HEK293 (cell line): Measurements from ENCODE around the gene TRAF2.

Source experiments
- CTCF ChIA-PET: fragments of 350-600 bp; formaldehyde crosslinking; extraction: SDS; loops from one replicate; lab custom pipeline; 2021; ENCODE audit warnings: antibody characterized with exemption; lab: Yijun Ruan, JAX
- POLR2A ChIA-PET: fragments of 300-600 bp; formaldehyde crosslinking; extraction: SDS; loops from one replicate; lab custom pipeline; 2020; ENCODE audit warnings: antibody characterized with exemption, inconsistent platforms; lab: Yijun Ruan, JAX
- H3K27ac ChIP-seq: fragments of 200-500 bp; sonication (Bioruptor generic); 2 replicates; pipeline ENCODE4 v1.5.1; 2014; ENCODE audit warnings: low read depth, low read length, control low read depth, inconsistent platforms; ENCODE audit errors: extremely low read depth
- H3K36me3 ChIP-seq, 2 experiments: fragments of 200-500 bp in 1 of 2; sonication (Bioruptor generic) in 1 of 2; 1 replicate in 1 of 2; 2 replicates in 1 of 2; pipeline ENCODE4 v1.5.1; 2014 to 2017; ENCODE audit warnings: inconsistent platforms in 2 of 2, low read length in 2 of 2; ENCODE audit not compliant: control insufficient read depth in 2 of 2, insufficient read depth in 1 of 2
- H3K4me1 ChIP-seq: fragments of 200-500 bp; sonication (Bioruptor generic); 2 replicates; pipeline ENCODE4 v1.5.1; 2014; ENCODE audit warnings: mild to moderate bottlenecking, low read length, inconsistent platforms; ENCODE audit not compliant: control insufficient read depth, insufficient read depth
- H3K4me3 ChIP-seq: 2 replicates; pipeline ENCODE4 v1.5.1; 2011; ENCODE audit warnings: low read depth, mild to moderate bottlenecking, control low read depth, low read length, moderate library complexity
- H3K9me3 ChIP-seq: fragments of 200-500 bp; sonication (Bioruptor generic); 2 replicates; pipeline ENCODE4 v1.5.1; 2014; ENCODE audit warnings: low read depth, low read length, inconsistent platforms; ENCODE audit not compliant: control insufficient read depth, insufficient read depth
- ELK4 ChIP-seq: IDR thresholded peaks from 2 replicates; pipeline ENCODE4 v1.6.1; 2011; ENCODE audit warnings: mild to moderate bottlenecking, low read depth, low read length, borderline replicate concordance
- HOXC10 ChIP-seq: sonication (generic); formaldehyde crosslinking; IDR thresholded peaks from 2 replicates; pipeline ENCODE4 v1.8.1; 2023; ENCODE audit warnings: mild to moderate bottlenecking, missing genetic modification reagents
- ZFP69B ChIP-seq: fragments of 450-650 bp; formaldehyde crosslinking; IDR thresholded peaks from 2 replicates; pipeline ENCODE4 v1.5.1; 2016; ENCODE audit warnings: missing biosample characterization, missing genetic modification characterization
- ZNF114 ChIP-seq: fragments of 450-650 bp; formaldehyde crosslinking; IDR thresholded peaks from 2 replicates; pipeline ENCODE4 v1.5.0; 2017; ENCODE audit warnings: missing biosample characterization, missing genetic modification characterization
- ZNF140 ChIP-seq: fragments of 450-650 bp; formaldehyde crosslinking; IDR thresholded peaks from 2 replicates; pipeline ENCODE4 v1.5.1; 2016; ENCODE audit warnings: missing biosample characterization, missing genetic modification characterization
- ZNF169 ChIP-seq: fragments of 450-650 bp; formaldehyde crosslinking; IDR thresholded peaks from 2 replicates; pipeline ENCODE4 v1.5.1; 2016; ENCODE audit warnings: missing biosample characterization, missing genetic modification characterization
- ZNF211 ChIP-seq: fragments of 450-650 bp; formaldehyde crosslinking; IDR thresholded peaks from 2 replicates; pipeline ENCODE4 v1.5.1; 2016; ENCODE audit warnings: low read depth, missing biosample characterization, missing genetic modification characterization
- ZNF571 ChIP-seq: fragments of 450-650 bp; formaldehyde crosslinking; IDR thresholded peaks from 2 replicates; pipeline ENCODE4 v1.5.0; 2017; ENCODE audit warnings: missing biosample characterization, missing genetic modification characterization
- ZNF660 ChIP-seq: fragments of 450-650 bp; IDR thresholded peaks from 2 replicates; pipeline ENCODE4 v1.5.1; 2018; ENCODE audit warnings: missing biosample characterization, mild to moderate bottlenecking, missing genetic modification characterization
- ZXDB ChIP-seq: fragments of 450-650 bp; formaldehyde crosslinking; IDR thresholded peaks from 2 replicates; pipeline ENCODE4 v1.5.1; 2016; ENCODE audit warnings: missing biosample characterization, missing genetic modification characterization

TRAF2 gene

GRCh38 chr9:136902259-136902821, 16.0 kb downstream of the TRAF2 start:
- no peak for TF ChIP-seq ELK4
- Histone ChIP-seq H3K27ac (0 out of 2 replicates have a peak overlapping the region, but pooled peaks have one; percentile 16), H3K4me3 (no peak overlapping the region), H3K4me1 (no peaks in the 10 kb centered on the region), H3K9me3 (no peaks in the 10 kb centered on the region), H3K36me3 (peaks cover 19 to 72% of the 10 kb centered on the region in 2 experiments; a peak in 2 of 3 replicates)
- POLR2A ChIA-PET = interaction anchor here (0.5 to 1.5 kb wide), 3 partner anchors 16 to 59 kb away, joined by 3 to 7 read pairs (median 5); partner anchors contain the start of gene TRAF2
- CTCF ChIA-PET = interaction anchor here (0.5 to 0.7 kb wide), 2 partner anchors 127 to 230 kb away, joined by 3 read pairs; no protein-coding TSS in a partner anchor

- Histone ChIP-seq H3K36me3 (peaks cover 19 to 79% of the 10 kb centered on the region in 2 experiments; a peak in 2 of 3 replicates), H3K9me3 (no peaks in the 10 kb centered on the region), H3K4me1 (no peaks in the 10 kb centered on the region), H3K27ac (no peak overlapping the region), H3K4me3 (no peak overlapping the region)
- TF ChIP-seq ZFP69B (tag by site-specific recombination) (no peak), ZNF571 (no peak)
- POLR2A ChIA-PET = interaction anchor here (0.6 to 1.5 kb wide), 4 partner anchors 17 to 176 kb away, joined by 3 to 5 read pairs (median 3); partner anchors contain the start of gene TRAF2
- CTCF ChIA-PET = no interaction called here
These were observed 16.8 kb downstream of the TRAF2 start for GRCh38 chr9:136903041-136903554.

GRCh38 chr9:136906266-136906665, 19.9 kb downstream of the TRAF2 start:
- ChIA-PET CTCF (interaction anchor here (1.0 kb wide), 1 partner anchor 20 kb away, joined by 3 read pairs; no protein-coding TSS in a partner anchor), POLR2A (no interaction called here)
- no peak for TF ChIP-seq ZNF140 (tag by site-specific recombination)
- TF ChIP-seq ZNF660 (tag by site-specific recombination) = no peak
- TF ChIP-seq ZNF114 (tag by site-specific recombination) = no peak
- TF ChIP-seq HOXC10 (CRISPR knock-in tag) = no peak
- TF ChIP-seq ZXDB (tag by site-specific recombination) = no peak
- H3K36me3 ChIP-seq = peaks cover 15 to 75% of the 10 kb centered on the region in 2 experiments; a peak in 2 of 3 replicates
- H3K9me3 ChIP-seq = no peaks in the 10 kb centered on the region
- H3K4me1 ChIP-seq = no peaks in the 10 kb centered on the region
- no peak overlapping the region for H3K27ac ChIP-seq
- H3K4me3 ChIP-seq = no peak overlapping the region

- TF ChIP-seq ZNF169 (peak; percentile 2; the same call in 1 of the 2 replicates), ZNF211 (no peak)
- ChIA-PET CTCF (interaction anchor here (0.8 kb wide), 1 partner anchor 128 kb away, joined by 3 read pairs; no protein-coding TSS in a partner anchor), POLR2A (no interaction called here)
- no peaks in the 10 kb centered on the region for H3K9me3 ChIP-seq
- peaks cover 17 to 70% of the 10 kb centered on the region in 2 experiments; a peak in 2 of 3 replicates for H3K36me3 ChIP-seq
- H3K4me3 ChIP-seq = no peak overlapping the region
- no peaks in the 10 kb centered on the region for H3K4me1 ChIP-seq
- no peak overlapping the region for H3K27ac ChIP-seq
These were observed 20.9 kb downstream of the TRAF2 start for GRCh38 chr9:136907011-136907914.
